Dermis microvascular lymphatic vessel endothelial cell (primary cell): ENCODE data around the gene ADAMTSL4. TPM values are rescaled to one million over a fixed set of nuclear protein-coding genes. Genes with fewer than 3 reads are reported as not detected.
A peak's percentile ranks its signal among the peaks of the same experiment; 100 is the strongest.

Source experiments
- DNase-seq, 2 donors: peaks; one replicate each; pipeline versions ENCODE4 v3.0.0 to v3.0.0-alpha.2; 2010; ENCODE audit warnings: low read depth in 2 of 2
- total RNA-seq: library from RNA; depleted of rRNA; stranded (reverse); fragments of >200 nt; gene quantifications from 2 replicates; pipeline ENCODE4 v1.2.1, GENCODE V29; 2014

The ADAMTSL4 gene
- 0.13 and 0.25 TPM in 2 replicates for total RNA-seq

GRCh38 chr1:150548632-150549495 is at the start of gene ADAMTSL4:
TSS of gene ADAMTSL4 (plus strand) at chr1:150549408. CDS start at chr1:150552289, 2,881 bp downstream.
- peak in 1 of 2 donors; percentile 67 for DNase-seq

GRCh38 chr1:150505431-150505830 is 43.8 kb upstream of the ADAMTSL4 start:
- no peak for DNase-seq

- DNase-seq: peak in 1 of 2 donors; percentile 72
Observed at GRCh38 chr1:150507912-150508864, 41.0 kb upstream of the ADAMTSL4 start, which contains the start of gene ECM1. TSS of gene ECM1 (plus strand) at chr1:150508109. CDS start at chr1:150508210, 101 bp downstream.

- DNase-seq: no peak
Observed at GRCh38 chr1:150508982-150509381, 40.2 kb upstream of the ADAMTSL4 start.

- no peak for DNase-seq
Observed at GRCh38 chr1:150511551-150511950, 37.7 kb upstream of the ADAMTSL4 start.

- DNase-seq: no peak
Observed at GRCh38 chr1:150511985-150512660, 37.1 kb upstream of the ADAMTSL4 start.

- no peak for DNase-seq
Observed at GRCh38 chr1:150512846-150513245, 36.4 kb upstream of the ADAMTSL4 start.

- DNase-seq: no peak
Observed at GRCh38 chr1:150513351-150513791, 35.8 kb upstream of the ADAMTSL4 start.

- no peak for DNase-seq
Observed at GRCh38 chr1:150514260-150514659, 34.9 kb upstream of the ADAMTSL4 start.

- DNase-seq: no peak
Observed at GRCh38 chr1:150514913-150515327, 34.3 kb upstream of the ADAMTSL4 start.

- DNase-seq: peak; percentile 72 to 95
Observed at GRCh38 chr1:150515328-150516049, 33.7 kb upstream of the ADAMTSL4 start, which contains the start of gene FALEC. TSS of gene FALEC (plus strand) at chr1:150515752.

GRCh38 chr1:150516050-150516591 is 33.1 kb upstream of the ADAMTSL4 start:
- no peak for DNase-seq

- no peak for DNase-seq
Observed at GRCh38 chr1:150516616-150517015, 32.6 kb upstream of the ADAMTSL4 start.

- no peak for DNase-seq
Observed at GRCh38 chr1:150521196-150521968, 27.8 kb upstream of the ADAMTSL4 start.

- DNase-seq: no peak
Observed at GRCh38 chr1:150525348-150525747, 23.9 kb upstream of the ADAMTSL4 start.

GRCh38 chr1:150528196-150528595 is 21.0 kb upstream of the ADAMTSL4 start:
- no peak for DNase-seq

GRCh38 chr1:150529017-150529416 is 20.2 kb upstream of the ADAMTSL4 start:
- DNase-seq: peak in 1 of 2 donors; percentile 30

- DNase-seq: no peak
Observed at GRCh38 chr1:150530491-150531159, 18.6 kb upstream of the ADAMTSL4 start.

GRCh38 chr1:150532860-150533259 is 16.3 kb upstream of the ADAMTSL4 start:
- DNase-seq: no peak
